Ovary (tissue), 9 donors: ENCODE data around the gene NAV1. TPM values are rescaled to one million over a fixed set of nuclear protein-coding genes. Genes with fewer than 3 reads are reported as not detected.

Source experiments
- DNase-seq, 5 donors: peaks; one replicate each; pipeline ENCODE4 v3.0.0-alpha.2; 2019 to 2020
- H3K27ac ChIP-seq, 2 donors: fragments of 200-600 bp; one replicate each; pipeline versions ENCODE4 v1.5.1 to v1.8.0; 2019 to 2022
- H3K27me3 ChIP-seq: fragments of 200-600 bp; one replicate; pipeline ENCODE4 v1.8.0; 2022
- H3K36me3 ChIP-seq: fragments of 200-600 bp; sonication (generic); one replicate; pipeline ENCODE4 v1.5.1; 2019
- H3K4me1 ChIP-seq: one replicate; pipeline ENCODE4 v1.8.1; 2013; ENCODE audit warnings: mild to moderate bottlenecking, moderate library complexity; ENCODE audit not compliant: insufficient read depth
- H3K4me3 ChIP-seq: fragments of 200-600 bp; sonication (generic); one replicate; pipeline ENCODE4 v1.5.1; 2017
- H3K9me3 ChIP-seq, 2 donors: fragments of 200-600 bp in 1 of 2; sonication (generic) in 1 of 2; one replicate each; pipeline versions ENCODE4 v1.5.1 to v1.8.1; 2013 to 2019; ENCODE audit warnings: mild to moderate bottlenecking in 1 of 2, moderate library complexity in 1 of 2
- EP300 ChIP-seq: sonication (generic); formaldehyde crosslinking; IDR thresholded peaks from one replicate; pipeline ENCODE4 v1.6.1; 2017; ENCODE audit warnings: antibody characterized with exemption
- POLR2A ChIP-seq: fragments of 450-650 bp; IDR thresholded peaks from one replicate; pipeline ENCODE4 v1.6.1; 2017; ENCODE audit warnings: antibody characterized with exemption, mild to moderate bottlenecking, moderate library complexity
- WGBS, 3 donors: extraction: QIAGEN DNeasy Blood & Tissue Kit in 1 of 3; methylation state at CpG; one replicate each; pipeline versions ENCODE4 v1.1.5 to v1.1.7; 2013 to 2017; 5-methylcytosine and 5-hydroxymethylcytosine counted together
- intact Hi-C, 4 donors: fragments of 100-400 bp; cut with DNase I; formaldehyde crosslinking; loops; one replicate each; pipeline versions ENCODE4 v1.11.0 to v1.15.1; 2022 to 2023
- polyA plus RNA-seq, 2 donors: library from polyadenylated mRNA; stranded (reverse); fragments of 200-250 nt in 1 of 2; fragments of 350-450 nt in 1 of 2; fragmentation: Illumina TruSeq in 1 of 2; extraction: RNeasy Lipid Tissue Mini Kit (QIAGEN cat#74804) in 1 of 2; gene quantifications; one replicate each; pipeline ENCODE4 v1.2.3, GENCODE V29; 2013 to 2014
- total RNA-seq, 7 donors: library from RNA; depleted of rRNA in 2 of 7; stranded (reverse); fragments of >200 nt in 2 of 7; fragmentation: NEBNext Ultra II Directional in 3 of 7; extraction: Animal tissue kit (Norgen Biotek cat#: 25700) in 3 of 7; gene quantifications; one replicate each; pipeline versions ENCODE4 v1.1.0 to v1.2.4, GENCODE V29; 2016 to 2023
- TF ChIP-seq, protein P1 (sequence below), 3 donors: fragments of 450-650 bp in 2 of 3; fragments of 200-600 bp in 1 of 3; IDR thresholded peaks; one replicate each; pipeline versions ENCODE4 v1.5.1 to v1.8.0; 2016 to 2022; ENCODE audit warnings: antibody characterized with exemption in 3 of 3, mild to moderate bottlenecking in 1 of 3
- donor health status: DM: no; HTN: no; CAD: no; lungs with moderate emphysema.
- donor health status: DM: no; HTN: no; CAD: no.
- donor health status: Bipolar disorder and iron deficiency.
- donor health status: DM: yes; HTN: yes; CAD: no.
- donor health status: DM: no; HTN: no; CAD: no.
- donor health status: DM: yes; HTN: yes; CAD: no.

NAV1 gene
- total and polyA plus RNA-seq, 9 donors = 3.4 to 19.6 (median 11.3) TPM

DNA sequence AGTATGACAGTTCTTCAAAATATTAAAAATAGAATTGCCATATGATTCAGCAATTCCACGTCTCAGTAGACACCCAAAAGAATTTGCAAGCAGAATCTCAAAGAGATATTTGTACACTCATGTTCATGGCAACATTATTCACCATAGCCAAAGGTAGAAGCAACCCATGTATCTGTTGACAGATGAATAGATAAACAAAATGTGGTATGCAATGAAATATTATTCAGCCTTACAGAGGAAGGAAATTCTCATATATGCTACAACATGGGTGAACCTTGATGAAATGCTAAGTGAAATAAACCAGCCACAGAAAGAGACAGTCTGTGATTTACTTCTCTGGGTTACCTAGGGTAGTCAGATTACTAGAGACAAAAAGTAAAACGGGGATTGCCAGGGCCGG is 47.0 kb downstream of the NAV1 start:
- TF ChIP-seq, protein P1, sequence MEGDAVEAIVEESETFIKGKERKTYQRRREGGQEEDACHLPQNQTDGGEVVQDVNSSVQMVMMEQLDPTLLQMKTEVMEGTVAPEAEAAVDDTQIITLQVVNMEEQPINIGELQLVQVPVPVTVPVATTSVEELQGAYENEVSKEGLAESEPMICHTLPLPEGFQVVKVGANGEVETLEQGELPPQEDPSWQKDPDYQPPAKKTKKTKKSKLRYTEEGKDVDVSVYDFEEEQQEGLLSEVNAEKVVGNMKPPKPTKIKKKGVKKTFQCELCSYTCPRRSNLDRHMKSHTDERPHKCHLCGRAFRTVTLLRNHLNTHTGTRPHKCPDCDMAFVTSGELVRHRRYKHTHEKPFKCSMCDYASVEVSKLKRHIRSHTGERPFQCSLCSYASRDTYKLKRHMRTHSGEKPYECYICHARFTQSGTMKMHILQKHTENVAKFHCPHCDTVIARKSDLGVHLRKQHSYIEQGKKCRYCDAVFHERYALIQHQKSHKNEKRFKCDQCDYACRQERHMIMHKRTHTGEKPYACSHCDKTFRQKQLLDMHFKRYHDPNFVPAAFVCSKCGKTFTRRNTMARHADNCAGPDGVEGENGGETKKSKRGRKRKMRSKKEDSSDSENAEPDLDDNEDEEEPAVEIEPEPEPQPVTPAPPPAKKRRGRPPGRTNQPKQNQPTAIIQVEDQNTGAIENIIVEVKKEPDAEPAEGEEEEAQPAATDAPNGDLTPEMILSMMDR (IDR thresholded peaks at IDR 0.05) = no peak
- TF ChIP-seq EP300 (no peak), POLR2A (no peak)
- Histone ChIP-seq H3K36me3 (no peaks in the 10 kb centered on the region), H3K27me3 (no peaks in the 10 kb centered on the region), H3K9me3 (no peaks in the 10 kb centered on the region), H3K4me1 (no peaks in the 10 kb centered on the region), H3K4me3 (no peak overlapping the region), H3K27ac (no peak overlapping the region)
- intact Hi-C loops = no loop called here
- no peak for DNase-seq
- 55 to 60% (median 60%) methylated on average over 3 of the region's 3 CpGs for WGBS, 3 donors

DNA sequence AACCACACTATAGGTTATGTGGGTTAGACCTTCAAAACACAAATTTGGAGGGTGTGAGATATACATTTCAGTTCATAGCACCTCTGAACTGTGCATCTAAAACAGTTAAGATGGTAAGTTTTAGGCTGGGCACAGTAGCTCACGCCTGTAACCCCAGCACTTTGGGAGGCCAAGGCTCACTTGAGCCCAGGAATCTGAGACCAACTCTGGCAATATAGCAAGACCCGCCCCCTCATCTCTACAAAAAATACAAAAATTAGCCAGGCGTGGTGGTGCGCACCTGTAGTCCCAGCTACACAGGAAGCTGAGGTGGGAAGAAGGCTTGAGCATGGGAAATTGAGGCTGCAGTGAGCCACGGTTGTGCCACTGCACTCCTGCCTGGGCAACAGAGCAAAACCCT is 47.9 kb downstream of the NAV1 start:
- WGBS, 3 donors = 89 to 93% (median 89%) methylated on average over 5 of the region's 5 CpGs
- Histone ChIP-seq H3K4me1 (no peaks in the 10 kb centered on the region), H3K9me3 (no peaks in the 10 kb centered on the region), H3K27ac (no peak overlapping the region), H3K4me3 (no peak overlapping the region), H3K36me3 (no peaks in the 10 kb centered on the region), H3K27me3 (no peaks in the 10 kb centered on the region)
- TF ChIP-seq EP300 (no peak), POLR2A (no peak)
- TF ChIP-seq, protein P1 (IDR thresholded peaks at IDR 0.05) = no peak
- intact Hi-C loops = no loop called here
- DNase-seq = no peak

DNA sequence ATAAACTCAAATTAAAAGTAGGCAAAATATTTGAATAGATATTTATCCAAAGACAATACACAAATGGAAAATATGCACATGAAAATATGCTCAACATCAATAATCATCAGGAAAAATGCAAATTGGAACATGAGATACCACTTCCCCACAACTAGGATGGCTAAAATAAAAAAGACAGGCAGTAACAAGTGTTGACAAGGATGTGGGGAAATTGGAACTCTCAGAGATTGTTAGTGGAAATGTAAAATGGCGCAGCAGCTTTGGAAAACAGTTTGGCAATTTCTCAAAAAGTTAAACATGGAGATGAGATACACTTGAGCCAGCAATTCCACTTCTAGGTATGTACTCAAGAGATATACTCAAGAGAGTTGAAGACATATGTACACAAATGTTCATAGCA is 48.8 kb downstream of the NAV1 start:
- no peaks in the 10 kb centered on the region for H3K4me1 ChIP-seq
- intact Hi-C loops = no loop called here
- TF ChIP-seq EP300 = no peak
- TF ChIP-seq, protein P1 (IDR thresholded peaks at IDR 0.05) = no peak
- TF ChIP-seq POLR2A = no peak
- no peak overlapping the region for H3K4me3 ChIP-seq
- H3K36me3 ChIP-seq = no peaks in the 10 kb centered on the region
- H3K9me3 ChIP-seq = no peaks in the 10 kb centered on the region
- no peak for DNase-seq
- no peak overlapping the region for H3K27ac ChIP-seq
- 92 to 98% (median 95%) methylated on average over 1 of the region's 1 CpG for WGBS, 3 donors
- H3K27me3 ChIP-seq = no peaks in the 10 kb centered on the region

Other genes with a start within 250 kb of the NAV1 start
- 1 to 10 TPM in 2 of 7 donors, under 1 TPM in 4, not detected in 1; 0.11 to 2.8 (median 0.68) TPM for gene TNNT2, start 161.4 kb upstream of the NAV1 start, total RNA-seq
- gene TNNT2, start 161.4 kb upstream of the NAV1 start, polyA plus RNA-seq = 1 to 10 TPM; 1.6 to 2.3 TPM
- gene LAD1, start 139.8 kb upstream of the NAV1 start, total RNA-seq = 1 to 10 TPM in 5 of 7 donors, not detected in 2; 1.7 to 9.8 (median 3.9) TPM
- gene LAD1, start 139.8 kb upstream of the NAV1 start, polyA plus RNA-seq = under 1 TPM; 0.13 to 0.98 TPM
- under 1 TPM in 4 of 7 donors, not detected in 3; 0.15 to 0.97 (median 0.24) TPM for gene TNNI1, start 117.4 kb upstream of the NAV1 start, total RNA-seq
- under 1 TPM in 1 of 2 donors, not detected in 1; 0.02 TPM for gene TNNI1, start 117.4 kb upstream of the NAV1 start, polyA plus RNA-seq
- 10 to 100 TPM; 21.7 to 38.2 (median 29.0) TPM for gene PHLDA3, start 69.9 kb upstream of the NAV1 start, total RNA-seq
- gene PHLDA3, start 69.9 kb upstream of the NAV1 start, polyA plus RNA-seq = 10 to 100 TPM in 1 of 2 donors, 1 to 10 TPM in 1; 4.7 to 17.5 TPM
- 100 to 1,000 TPM; 205 to 767 (median 274) TPM for gene CSRP1, start 32.0 kb upstream of the NAV1 start, total RNA-seq
- 100 to 1,000 TPM; 270 to 783 TPM for gene CSRP1, start 32.0 kb upstream of the NAV1 start, polyA plus RNA-seq